ENCODE data around the gene ZNF71. TPM values are rescaled to one million over a fixed set of nuclear protein-coding genes. Genes with fewer than 3 reads are reported as not detected.

The ZNF71 gene
- polyA plus RNA-seq, 1 donor (not counting 4 experiments of a cell fraction or from before 2014, with no cell fraction given) = 4.8 TPM

DNA sequence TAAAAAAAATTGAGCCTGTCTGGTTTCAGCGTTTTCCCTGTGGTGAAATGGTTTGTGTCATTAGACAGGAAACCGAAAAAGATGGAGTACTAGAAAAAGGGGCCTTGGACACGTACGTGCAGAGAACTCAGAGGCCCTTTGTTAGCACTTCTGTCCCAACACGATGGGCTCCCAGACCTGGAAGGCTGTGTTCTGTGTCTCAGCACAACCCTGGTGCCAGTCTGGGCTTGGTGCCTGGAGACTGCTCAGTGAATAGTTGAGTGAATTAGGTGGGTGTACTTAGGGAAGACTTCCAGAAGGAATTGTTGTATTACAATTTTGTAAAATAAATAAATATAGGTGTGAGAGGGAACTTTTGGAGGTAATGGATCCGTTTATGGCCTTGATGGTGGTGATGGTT is 8.7 kb downstream of the ZNF71 start:
- Histone ChIP-seq H4K20me1 (ENCODE audit: control insufficient read depth, extremely low read depth, insufficient read depth, low read length) (no peaks in the 10 kb centered on the region), H3K9me1 (ENCODE audit: control insufficient read depth, extremely low read depth, insufficient read depth, low read length) (no peaks in the 10 kb centered on the region), H3K9ac (ENCODE audit: control insufficient read depth, extremely low read depth, insufficient read depth, low read length) (no peak overlapping the region), H2AFZ (ENCODE audit: control insufficient read depth, low read length) (no peak overlapping the region), H3K4me2 (ENCODE audit: control insufficient read depth, extremely low read depth, insufficient read depth, low read depth, low read length) (no peak overlapping the region), H3K27ac (ENCODE audit: control insufficient read depth, insufficient read depth, low read length) (no peak overlapping the region), H3K9me3 (ENCODE audit: control insufficient read depth, low read depth, low read length) (peaks cover 6% of the 10 kb centered on the region), H3K79me2 (ENCODE audit: control insufficient read depth, insufficient read depth, low read length) (peaks cover 52% of the 10 kb centered on the region), H3K27me3 (ENCODE audit: control insufficient read depth, extremely low read depth, insufficient read depth, low read length) (no peaks in the 10 kb centered on the region), H3K4me3 (ENCODE audit: control insufficient read depth in 2 of 3, extremely low read depth in 1 of 3, insufficient read depth in 2 of 3, low read depth in 1 of 3, low read length in 3 of 3) (no peak overlapping the region), H3K36me3 (ENCODE audit: control insufficient read depth in 2 of 2, extremely low read depth in 1 of 2, insufficient read depth in 2 of 2, low read length in 2 of 2) (peaks cover 0 to 5% of the 10 kb centered on the region in 2 experiments), H3K4me1 (ENCODE audit: control insufficient read depth, extremely low read depth, insufficient read depth, low read length) (no peaks in the 10 kb centered on the region)
- DNase-seq (ENCODE audit: low read depth, low spot score) (no peak), FAIRE-seq (no peak)
- TF ChIP-seq, protein P1, sequence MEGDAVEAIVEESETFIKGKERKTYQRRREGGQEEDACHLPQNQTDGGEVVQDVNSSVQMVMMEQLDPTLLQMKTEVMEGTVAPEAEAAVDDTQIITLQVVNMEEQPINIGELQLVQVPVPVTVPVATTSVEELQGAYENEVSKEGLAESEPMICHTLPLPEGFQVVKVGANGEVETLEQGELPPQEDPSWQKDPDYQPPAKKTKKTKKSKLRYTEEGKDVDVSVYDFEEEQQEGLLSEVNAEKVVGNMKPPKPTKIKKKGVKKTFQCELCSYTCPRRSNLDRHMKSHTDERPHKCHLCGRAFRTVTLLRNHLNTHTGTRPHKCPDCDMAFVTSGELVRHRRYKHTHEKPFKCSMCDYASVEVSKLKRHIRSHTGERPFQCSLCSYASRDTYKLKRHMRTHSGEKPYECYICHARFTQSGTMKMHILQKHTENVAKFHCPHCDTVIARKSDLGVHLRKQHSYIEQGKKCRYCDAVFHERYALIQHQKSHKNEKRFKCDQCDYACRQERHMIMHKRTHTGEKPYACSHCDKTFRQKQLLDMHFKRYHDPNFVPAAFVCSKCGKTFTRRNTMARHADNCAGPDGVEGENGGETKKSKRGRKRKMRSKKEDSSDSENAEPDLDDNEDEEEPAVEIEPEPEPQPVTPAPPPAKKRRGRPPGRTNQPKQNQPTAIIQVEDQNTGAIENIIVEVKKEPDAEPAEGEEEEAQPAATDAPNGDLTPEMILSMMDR (optimal IDR thresholded peaks at IDR 0.05 in 1 of 3, IDR thresholded peaks at IDR 0.05 in 1 of 3, conservative IDR thresholded peaks at IDR 0.05 in 1 of 3; ENCODE audit: extremely low read depth in 1 of 3, insufficient read depth in 2 of 3, low read length in 3 of 3) = no peak
- TF ChIP-seq EZH2 (IDR thresholded peaks at IDR 0.05; ENCODE audit: low read length) = no peak
- dilution Hi-C loops (cut with MboI; ENCODE audit: extremely low pct_ligation_motif_present, low sequenced_read_pairs) = no loop called here

DNA sequence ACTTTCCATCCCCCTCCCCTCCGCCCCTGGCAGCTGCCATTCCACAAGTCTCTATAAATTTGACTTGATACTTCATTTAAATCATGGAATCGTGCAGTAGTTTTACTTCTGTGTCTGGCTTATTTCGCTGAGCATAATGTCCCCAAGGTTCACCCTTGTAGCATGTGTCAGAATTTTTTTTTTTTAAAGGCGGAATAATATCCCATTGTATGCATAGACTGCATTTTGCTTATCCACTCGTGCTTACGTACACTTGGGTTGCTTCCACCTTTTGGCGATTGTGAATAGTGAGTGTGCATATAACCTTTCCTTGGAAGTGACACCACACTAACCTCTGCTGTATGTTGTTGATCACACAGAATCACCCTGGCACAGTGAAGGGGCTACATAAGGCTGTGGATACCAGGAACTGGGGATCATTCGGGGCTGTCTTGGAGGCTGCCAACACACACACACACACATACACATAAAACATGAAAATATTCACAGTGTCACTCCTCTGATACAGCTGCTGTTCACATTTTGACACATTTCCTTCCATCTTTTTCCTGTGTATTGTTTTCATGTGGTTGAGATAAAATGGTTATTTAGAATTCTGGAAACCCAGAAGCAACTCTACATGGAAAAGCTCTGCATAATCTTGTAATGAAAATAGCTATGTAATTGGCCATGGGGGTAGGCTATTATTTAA is 13.3 kb downstream of the ZNF71 start:
- H2AFZ ChIP-seq (ENCODE audit: control insufficient read depth, low read length) = no peak overlapping the region
- peaks cover 11% of the 10 kb centered on the region for H3K9me3 ChIP-seq (ENCODE audit: control insufficient read depth, low read depth, low read length)
- no peak overlapping the region for H3K4me2 ChIP-seq (ENCODE audit: control insufficient read depth, extremely low read depth, insufficient read depth, low read depth, low read length)
- no peak for TF ChIP-seq EZH2 (IDR thresholded peaks at IDR 0.05; ENCODE audit: low read length)
- TF ChIP-seq, protein P1 (optimal IDR thresholded peaks at IDR 0.05 in 1 of 3, IDR thresholded peaks at IDR 0.05 in 1 of 3, conservative IDR thresholded peaks at IDR 0.05 in 1 of 3; ENCODE audit: extremely low read depth in 1 of 3, insufficient read depth in 2 of 3, low read length in 3 of 3) = no peak
- FAIRE-seq = no peak
- no peaks in the 10 kb centered on the region for H4K20me1 ChIP-seq (ENCODE audit: control insufficient read depth, extremely low read depth, insufficient read depth, low read length)
- H3K36me3 ChIP-seq (ENCODE audit: control insufficient read depth in 2 of 2, extremely low read depth in 1 of 2, insufficient read depth in 2 of 2, low read length in 2 of 2) = peaks cover 0 to 5% of the 10 kb centered on the region in 2 experiments
- H3K4me3 ChIP-seq (ENCODE audit: control insufficient read depth in 2 of 3, extremely low read depth in 1 of 3, insufficient read depth in 2 of 3, low read depth in 1 of 3, low read length in 3 of 3) = no peak overlapping the region
- no peaks in the 10 kb centered on the region for H3K27me3 ChIP-seq (ENCODE audit: control insufficient read depth, extremely low read depth, insufficient read depth, low read length)
- no peak for DNase-seq (ENCODE audit: low read depth, low spot score)
- H3K27ac ChIP-seq (ENCODE audit: control insufficient read depth, insufficient read depth, low read length) = no peak overlapping the region
- H3K4me1 ChIP-seq (ENCODE audit: control insufficient read depth, extremely low read depth, insufficient read depth, low read length) = no peaks in the 10 kb centered on the region
- dilution Hi-C loops (cut with MboI; ENCODE audit: extremely low pct_ligation_motif_present, low sequenced_read_pairs) = no loop called here
- H3K79me2 ChIP-seq (ENCODE audit: control insufficient read depth, insufficient read depth, low read length) = peaks cover 35% of the 10 kb centered on the region
- H3K9me1 ChIP-seq (ENCODE audit: control insufficient read depth, extremely low read depth, insufficient read depth, low read length) = no peaks in the 10 kb centered on the region
- no peak overlapping the region for H3K9ac ChIP-seq (ENCODE audit: control insufficient read depth, extremely low read depth, insufficient read depth, low read length)

Measured in keratinocyte (primary cell).